PC-9 (cell line): ENCODE results near the gene DVL2.

Source experiments
- EZH2 ChIP-seq: fragments of 200-600 bp; sonication (generic); IDR thresholded peaks from 2 replicates; pipeline ENCODE4 v1.8.0; 2017; ENCODE audit warnings: antibody characterized with exemption, low read depth
- TF ChIP-seq, protein P1 (sequence below): fragments of 200-600 bp; sonication (generic); conservative IDR thresholded peaks from 2 replicates; pipeline ENCODE4 v1.6.1; 2017; ENCODE audit warnings: mixed run types, antibody characterized with exemption, mild to moderate bottlenecking, moderate library complexity

DNA sequence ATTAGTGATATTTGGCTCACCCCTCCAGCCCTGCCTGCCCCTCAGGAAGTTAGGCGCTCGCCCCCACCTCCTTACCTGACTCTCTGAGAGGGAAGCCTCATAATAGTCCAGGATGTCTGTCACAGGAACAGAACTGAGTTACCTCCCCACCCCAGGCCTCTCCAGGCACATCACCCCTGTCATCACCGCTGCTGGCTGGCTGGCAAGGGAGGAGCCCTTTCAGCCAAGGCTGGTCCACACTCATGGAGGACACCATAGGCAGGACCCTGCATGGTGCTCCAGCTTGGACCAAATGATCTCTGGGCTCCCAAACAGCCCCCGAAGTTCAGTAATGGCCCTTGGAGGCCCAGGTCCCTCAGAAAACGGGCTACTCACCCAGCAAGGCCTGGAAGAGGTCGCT is 16.2 kb downstream of the DVL2 start:
- TF ChIP-seq, protein P1, sequence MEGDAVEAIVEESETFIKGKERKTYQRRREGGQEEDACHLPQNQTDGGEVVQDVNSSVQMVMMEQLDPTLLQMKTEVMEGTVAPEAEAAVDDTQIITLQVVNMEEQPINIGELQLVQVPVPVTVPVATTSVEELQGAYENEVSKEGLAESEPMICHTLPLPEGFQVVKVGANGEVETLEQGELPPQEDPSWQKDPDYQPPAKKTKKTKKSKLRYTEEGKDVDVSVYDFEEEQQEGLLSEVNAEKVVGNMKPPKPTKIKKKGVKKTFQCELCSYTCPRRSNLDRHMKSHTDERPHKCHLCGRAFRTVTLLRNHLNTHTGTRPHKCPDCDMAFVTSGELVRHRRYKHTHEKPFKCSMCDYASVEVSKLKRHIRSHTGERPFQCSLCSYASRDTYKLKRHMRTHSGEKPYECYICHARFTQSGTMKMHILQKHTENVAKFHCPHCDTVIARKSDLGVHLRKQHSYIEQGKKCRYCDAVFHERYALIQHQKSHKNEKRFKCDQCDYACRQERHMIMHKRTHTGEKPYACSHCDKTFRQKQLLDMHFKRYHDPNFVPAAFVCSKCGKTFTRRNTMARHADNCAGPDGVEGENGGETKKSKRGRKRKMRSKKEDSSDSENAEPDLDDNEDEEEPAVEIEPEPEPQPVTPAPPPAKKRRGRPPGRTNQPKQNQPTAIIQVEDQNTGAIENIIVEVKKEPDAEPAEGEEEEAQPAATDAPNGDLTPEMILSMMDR: no peak
- TF ChIP-seq EZH2: no peak
